Adrenal gland (tissue), 5 donors: ENCODE data around the gene KLHL2.

Experiments
- CTCF ChIP-seq, 6 experiments: fragments of 450-650 bp in 4 of 6; fragments of 200-600 bp in 2 of 6; sonication (generic) in 1 of 6; IDR thresholded peaks; 1 replicate in 5 of 6; 2 replicates in 1 of 6; pipeline versions ENCODE4 v1.5.1 to v1.8.0; 2016 to 2021; ENCODE audit warnings: antibody characterized with exemption in 6 of 6, mild to moderate bottlenecking in 2 of 6, moderate library complexity in 1 of 6
- POLR2A ChIP-seq, 2 donors: fragments of 450-650 bp; IDR thresholded peaks; one replicate each; pipeline ENCODE4 v1.6.1; 2017; ENCODE audit warnings: antibody characterized with exemption in 2 of 2, mild to moderate bottlenecking in 2 of 2, moderate library complexity in 1 of 2
- donor health status: DM: no; HTN: no; CAD: no.

GRCh38 chr4:165308166-165308565 lies 100.8 kb downstream of the KLHL2 start:
- TF ChIP-seq POLR2A (IDR thresholded peaks at IDR 0.05) = no peak
- no peak for TF ChIP-seq CTCF (IDR thresholded peaks at IDR 0.05)
